ENCODE results near the gene BRIX1. TPM values are rescaled to one million over a fixed set of nuclear protein-coding genes. Genes with fewer than 3 reads are reported as not detected.

Gene BRIX1
- total and polyA plus RNA-seq, 2 donors (not counting 1 experiment from before 2014, with no cell fraction given) = 6.9 to 29.3 TPM

DNA sequence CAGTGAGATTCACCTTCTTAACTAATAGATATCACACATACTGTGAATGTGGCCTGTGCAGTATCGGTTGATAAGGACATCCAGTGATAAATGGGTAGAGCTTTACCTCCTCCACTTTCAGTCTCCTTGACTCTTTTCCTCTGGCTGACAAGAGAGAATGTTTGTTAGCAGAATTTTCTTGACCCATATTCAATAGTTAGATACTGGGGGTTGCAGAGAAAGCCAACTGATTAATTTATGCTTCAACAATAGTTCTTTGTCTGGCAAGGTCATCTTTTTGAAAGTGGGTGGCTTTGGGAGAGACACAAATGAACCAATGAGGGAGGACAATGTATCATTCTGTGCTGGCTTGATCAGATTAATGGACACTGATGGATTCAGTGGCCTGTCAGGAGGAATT lies 46.3 kb upstream of the BRIX1 start:
- no peak overlapping the region for H3K4me3 ChIP-seq (ENCODE audit: control extremely low read depth in 1 of 5, extremely low read depth in 1 of 5, insufficient read depth in 1 of 5, low read depth in 2 of 5, low read length in 4 of 5)
- H3K4me1 ChIP-seq (ENCODE audit: control insufficient read depth in 2 of 2, insufficient read depth in 2 of 2, low read length in 2 of 2) = no peaks in the 10 kb centered on the region
- no peaks in the 10 kb centered on the region for H3K9me3 ChIP-seq (ENCODE audit: control extremely low read depth in 1 of 3, control insufficient read depth in 2 of 3, insufficient read depth in 1 of 3, low read length in 2 of 3)
- POLR2A ChIA-PET = no interaction called here
- no peak overlapping the region for H3K9ac ChIP-seq (ENCODE audit: low read length)
- Mint-ChIP-seq H3K4me1 (no peaks in the 10 kb centered on the region), H3K4me3 (no peak overlapping the region), H3K27ac (no peak overlapping the region), H3K9me3 (ENCODE audit: insufficient read depth) (no peaks in the 10 kb centered on the region), H3K27me3 (peaks cover 5% of the 10 kb centered on the region)
- H2AFZ ChIP-seq (ENCODE audit: insufficient read depth, low read depth, low read length, poor library complexity, severe bottlenecking) = no peak overlapping the region
- H3K27me3 ChIP-seq (replicated peaks in 1 of 4; ENCODE audit: control extremely low read depth in 1 of 4, control insufficient read depth in 3 of 4, insufficient read depth in 4 of 4, low read length in 3 of 4) = no peaks in the 10 kb centered on the region
- no peaks in the 10 kb centered on the region for H3K36me3 ChIP-seq (replicated peaks in 1 of 2; ENCODE audit: control extremely low read depth in 1 of 2, control insufficient read depth in 1 of 2, extremely low read depth in 1 of 2, insufficient read depth in 2 of 2, low read length in 1 of 2)
- DNase-seq (no peak), ATAC-seq (ENCODE audit: low read depth) (no peak)
- no peaks in the 10 kb centered on the region for H4K20me1 ChIP-seq (ENCODE audit: control insufficient read depth, insufficient read depth, low read length, poor library complexity, severe bottlenecking)
- CTCF ChIA-PET = no interaction called here
- TF ChIP-seq, protein P1, sequence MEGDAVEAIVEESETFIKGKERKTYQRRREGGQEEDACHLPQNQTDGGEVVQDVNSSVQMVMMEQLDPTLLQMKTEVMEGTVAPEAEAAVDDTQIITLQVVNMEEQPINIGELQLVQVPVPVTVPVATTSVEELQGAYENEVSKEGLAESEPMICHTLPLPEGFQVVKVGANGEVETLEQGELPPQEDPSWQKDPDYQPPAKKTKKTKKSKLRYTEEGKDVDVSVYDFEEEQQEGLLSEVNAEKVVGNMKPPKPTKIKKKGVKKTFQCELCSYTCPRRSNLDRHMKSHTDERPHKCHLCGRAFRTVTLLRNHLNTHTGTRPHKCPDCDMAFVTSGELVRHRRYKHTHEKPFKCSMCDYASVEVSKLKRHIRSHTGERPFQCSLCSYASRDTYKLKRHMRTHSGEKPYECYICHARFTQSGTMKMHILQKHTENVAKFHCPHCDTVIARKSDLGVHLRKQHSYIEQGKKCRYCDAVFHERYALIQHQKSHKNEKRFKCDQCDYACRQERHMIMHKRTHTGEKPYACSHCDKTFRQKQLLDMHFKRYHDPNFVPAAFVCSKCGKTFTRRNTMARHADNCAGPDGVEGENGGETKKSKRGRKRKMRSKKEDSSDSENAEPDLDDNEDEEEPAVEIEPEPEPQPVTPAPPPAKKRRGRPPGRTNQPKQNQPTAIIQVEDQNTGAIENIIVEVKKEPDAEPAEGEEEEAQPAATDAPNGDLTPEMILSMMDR (IDR thresholded peaks at IDR 0.05) = no peak
- TF ChIP-seq EZH2 (IDR thresholded peaks at IDR 0.05; ENCODE audit: borderline replicate concordance, insufficient read depth, low read depth, low read length, poor library complexity, severe bottlenecking) = no peak
- no peak overlapping the region for H3K27ac ChIP-seq (ENCODE audit: low read length in 2 of 2)
- WGBS (ENCODE audit: insufficient coverage) = no CpG with 5 or more reads among the region's 1 CpG
- intact Hi-C loops (cut with micrococcal nuclease) = no loop called here
- H3K4me2 ChIP-seq (replicated peaks; ENCODE audit: low read depth, low read length, poor library complexity, severe bottlenecking) = no peak overlapping the region
- no peaks in the 10 kb centered on the region for H3K79me2 ChIP-seq (ENCODE audit: control insufficient read depth, insufficient read depth, low read length)

DNA sequence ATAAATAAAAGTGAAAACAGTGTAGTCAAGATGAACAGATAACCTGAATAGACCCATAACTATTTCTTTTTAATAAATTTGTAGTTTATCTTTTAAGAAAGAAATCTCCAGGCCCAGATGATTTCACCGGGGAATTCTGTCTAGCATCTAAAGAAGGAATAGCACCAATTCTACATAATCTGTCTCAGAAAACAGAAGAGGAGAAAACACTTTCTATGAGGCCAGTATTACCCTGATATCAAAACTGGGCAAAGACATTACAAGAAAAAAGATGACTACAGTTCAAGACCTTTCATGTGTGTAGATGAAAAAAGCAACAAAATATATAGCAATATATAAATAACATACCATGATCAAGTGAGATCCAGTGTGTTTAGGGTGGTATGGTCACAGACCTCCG lies 45.1 kb upstream of the BRIX1 start:
- Histone ChIP-seq H3K79me2 (ENCODE audit: control insufficient read depth, insufficient read depth, low read length) (no peaks in the 10 kb centered on the region), H3K27ac (ENCODE audit: low read length in 2 of 2) (no peak overlapping the region), H4K20me1 (ENCODE audit: control insufficient read depth, insufficient read depth, low read length, poor library complexity, severe bottlenecking) (no peaks in the 10 kb centered on the region), H3K27me3 (replicated peaks in 1 of 4; ENCODE audit: control extremely low read depth in 1 of 4, control insufficient read depth in 3 of 4, insufficient read depth in 4 of 4, low read length in 3 of 4) (no peaks in the 10 kb centered on the region), H3K9me3 (ENCODE audit: control extremely low read depth in 1 of 3, control insufficient read depth in 2 of 3, insufficient read depth in 1 of 3, low read length in 2 of 3) (peaks cover 0 to 3% (median 0%) of the 10 kb centered on the region in 3 donors), H3K36me3 (replicated peaks in 1 of 2; ENCODE audit: control extremely low read depth in 1 of 2, control insufficient read depth in 1 of 2, extremely low read depth in 1 of 2, insufficient read depth in 2 of 2, low read length in 1 of 2) (no peaks in the 10 kb centered on the region), H2AFZ (ENCODE audit: insufficient read depth, low read depth, low read length, poor library complexity, severe bottlenecking) (no peak overlapping the region), H3K9ac (ENCODE audit: low read length) (no peak overlapping the region), H3K4me2 (replicated peaks; ENCODE audit: low read depth, low read length, poor library complexity, severe bottlenecking) (no peak overlapping the region), H3K4me3 (ENCODE audit: control extremely low read depth in 1 of 5, extremely low read depth in 1 of 5, insufficient read depth in 1 of 5, low read depth in 2 of 5, low read length in 4 of 5) (no peak overlapping the region), H3K4me1 (ENCODE audit: control insufficient read depth in 2 of 2, insufficient read depth in 2 of 2, low read length in 2 of 2) (no peaks in the 10 kb centered on the region)
- intact Hi-C loops (cut with micrococcal nuclease) = no loop called here
- no peaks in the 10 kb centered on the region for H3K4me1 Mint-ChIP-seq
- no peak overlapping the region for H3K27ac Mint-ChIP-seq
- WGBS (ENCODE audit: insufficient coverage) = no CpG with 5 or more reads among the region's 2 CpGs
- ATAC-seq (ENCODE audit: low read depth) (no peak), DNase-seq (no peak)
- H3K9me3 Mint-ChIP-seq (ENCODE audit: insufficient read depth) = no peaks in the 10 kb centered on the region
- H3K4me3 Mint-ChIP-seq = no peak overlapping the region
- ChIA-PET CTCF (interaction anchor here (0.9 kb wide), 1 partner anchor 26 kb away, joined by 3 read pairs; no protein-coding TSS in a partner anchor), POLR2A (no interaction called here)
- H3K27me3 Mint-ChIP-seq = no peaks in the 10 kb centered on the region
- TF ChIP-seq, protein P1 (IDR thresholded peaks at IDR 0.05) = no peak
- no peak for TF ChIP-seq EZH2 (IDR thresholded peaks at IDR 0.05; ENCODE audit: borderline replicate concordance, insufficient read depth, low read depth, low read length, poor library complexity, severe bottlenecking)
